ENCODE data around the gene BACE2.
"Not testable (repeated sequence)": the region's sequence is repeated elsewhere in the genome, so short reads cannot be mapped to it uniquely, and the experiment has no call there.

The BACE2 gene

DNA sequence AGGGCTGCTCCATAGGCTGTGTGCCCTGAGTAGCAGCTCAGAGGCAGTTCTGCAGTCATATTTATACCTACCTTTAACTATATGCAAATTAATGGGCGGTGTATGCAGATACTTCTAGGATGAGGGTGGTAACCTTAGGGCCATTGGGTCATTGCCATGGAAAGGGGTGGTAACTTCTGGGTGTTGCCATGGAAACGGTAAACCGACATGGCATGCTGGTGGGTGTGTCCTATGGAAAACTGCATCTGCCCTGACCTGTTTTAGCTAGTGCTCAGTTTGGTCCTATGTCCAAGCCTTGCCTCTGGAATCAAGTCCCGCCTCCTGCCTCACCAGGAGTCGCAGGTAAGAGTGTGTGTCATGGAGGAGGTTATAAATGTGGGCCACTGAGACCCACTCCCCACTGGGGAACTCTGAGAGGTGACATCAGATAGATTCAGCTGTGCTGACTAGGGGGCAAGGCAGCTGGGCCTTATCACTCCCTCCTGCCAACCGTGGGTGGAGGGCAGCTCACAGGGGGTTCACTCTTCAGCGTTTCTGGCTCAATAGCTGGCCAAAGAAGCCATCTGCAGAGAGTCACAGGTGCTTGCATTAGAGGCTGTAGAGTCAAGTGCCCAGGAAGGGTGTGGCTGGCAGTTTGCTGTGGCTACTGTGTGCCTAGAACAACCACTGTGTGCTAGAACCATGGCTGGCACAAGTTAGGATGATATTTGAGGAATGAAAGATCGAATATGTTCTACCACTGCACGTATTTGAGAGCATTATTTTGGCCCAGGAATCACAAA is 19.0 kb downstream of the BACE2 start:
- Mint-ChIP-seq H3K27ac (no peak overlapping the region), H3K4me3 (no peak overlapping the region), H3K27me3 (ENCODE audit: low read depth) (no peaks in the 10 kb centered on the region), H3K4me1 (no peaks in the 10 kb centered on the region), H3K9me3 (peaks cover 18% of the 10 kb centered on the region), H3K36me3 (ENCODE audit: low read depth) (no peaks in the 10 kb centered on the region)
- TF ChIP-seq, protein P1, sequence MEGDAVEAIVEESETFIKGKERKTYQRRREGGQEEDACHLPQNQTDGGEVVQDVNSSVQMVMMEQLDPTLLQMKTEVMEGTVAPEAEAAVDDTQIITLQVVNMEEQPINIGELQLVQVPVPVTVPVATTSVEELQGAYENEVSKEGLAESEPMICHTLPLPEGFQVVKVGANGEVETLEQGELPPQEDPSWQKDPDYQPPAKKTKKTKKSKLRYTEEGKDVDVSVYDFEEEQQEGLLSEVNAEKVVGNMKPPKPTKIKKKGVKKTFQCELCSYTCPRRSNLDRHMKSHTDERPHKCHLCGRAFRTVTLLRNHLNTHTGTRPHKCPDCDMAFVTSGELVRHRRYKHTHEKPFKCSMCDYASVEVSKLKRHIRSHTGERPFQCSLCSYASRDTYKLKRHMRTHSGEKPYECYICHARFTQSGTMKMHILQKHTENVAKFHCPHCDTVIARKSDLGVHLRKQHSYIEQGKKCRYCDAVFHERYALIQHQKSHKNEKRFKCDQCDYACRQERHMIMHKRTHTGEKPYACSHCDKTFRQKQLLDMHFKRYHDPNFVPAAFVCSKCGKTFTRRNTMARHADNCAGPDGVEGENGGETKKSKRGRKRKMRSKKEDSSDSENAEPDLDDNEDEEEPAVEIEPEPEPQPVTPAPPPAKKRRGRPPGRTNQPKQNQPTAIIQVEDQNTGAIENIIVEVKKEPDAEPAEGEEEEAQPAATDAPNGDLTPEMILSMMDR (IDR thresholded peaks at IDR 0.05; ENCODE audit: unreplicated experiment in 3 of 3), result no peak

GRCh38 chr21:41187537-41188025 is 19.6 kb downstream of the BACE2 start:
- Mint-ChIP-seq H3K27ac (no peak overlapping the region), H3K4me3 (no peak overlapping the region), H3K9me3 (peaks cover 19% of the 10 kb centered on the region), H3K4me1 (no peaks in the 10 kb centered on the region), H3K36me3 (ENCODE audit: low read depth) (no peaks in the 10 kb centered on the region), H3K27me3 (ENCODE audit: low read depth) (no peaks in the 10 kb centered on the region)
- TF ChIP-seq, protein P1 (IDR thresholded peaks at IDR 0.05; ENCODE audit: unreplicated experiment in 3 of 3), result no peak

DNA sequence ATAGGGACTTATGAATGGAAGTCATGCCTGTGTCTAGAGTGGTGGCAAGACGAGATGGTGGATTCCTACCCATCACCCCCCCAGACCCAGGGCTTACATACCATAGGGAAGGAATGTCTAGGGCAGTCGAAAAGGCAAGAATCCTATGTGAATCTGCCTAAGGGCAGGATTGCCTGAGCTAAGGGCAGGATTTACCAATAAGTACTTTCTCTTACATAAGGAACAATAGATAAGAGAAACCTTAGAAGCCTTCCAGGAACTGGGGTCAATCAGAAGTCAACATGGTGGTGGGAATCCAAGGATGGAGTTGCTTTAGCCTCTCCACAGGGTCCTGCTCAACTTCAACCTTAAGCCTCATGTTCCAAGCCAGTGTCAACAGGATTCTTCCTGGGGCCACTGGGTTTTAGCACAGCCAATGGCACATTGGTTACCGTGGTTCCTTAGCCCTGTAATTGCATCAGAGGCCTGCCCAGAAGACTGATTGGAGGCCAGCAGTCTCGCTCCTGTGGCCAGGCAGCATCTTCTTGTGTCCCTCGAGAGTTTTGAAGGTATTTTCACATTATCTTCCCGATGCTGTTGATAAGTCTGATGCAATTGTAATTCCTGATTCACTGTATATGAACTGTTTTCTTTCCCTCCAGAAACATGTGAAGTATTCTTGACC is 20.7 kb downstream of the BACE2 start:
- peaks cover 19% of the 10 kb centered on the region for H3K9me3 Mint-ChIP-seq
- no peak overlapping the region for H3K27ac Mint-ChIP-seq
- H3K36me3 Mint-ChIP-seq (ENCODE audit: low read depth), result no peaks in the 10 kb centered on the region
- TF ChIP-seq, protein P1 (IDR thresholded peaks at IDR 0.05; ENCODE audit: unreplicated experiment in 3 of 3), result no peak
- H3K4me3 Mint-ChIP-seq, result no peak overlapping the region
- no peaks in the 10 kb centered on the region for H3K4me1 Mint-ChIP-seq
- H3K27me3 Mint-ChIP-seq (ENCODE audit: low read depth), result no peaks in the 10 kb centered on the region

- H3K9me3 Mint-ChIP-seq, result peaks cover 19% of the 10 kb centered on the region
- no peaks in the 10 kb centered on the region for H3K36me3 Mint-ChIP-seq (ENCODE audit: low read depth)
- TF ChIP-seq, protein P1 (IDR thresholded peaks at IDR 0.05; ENCODE audit: unreplicated experiment in 3 of 3), result no peak
- H3K4me3 Mint-ChIP-seq, result no peak overlapping the region
- H3K27me3 Mint-ChIP-seq (ENCODE audit: low read depth), result no peaks in the 10 kb centered on the region
- no peaks in the 10 kb centered on the region for H3K4me1 Mint-ChIP-seq
- no peak overlapping the region for H3K27ac Mint-ChIP-seq
Observed at GRCh38 chr21:41189150-41189745, 21.3 kb downstream of the BACE2 start.

- not testable (repeated sequence) for H3K4me3 Mint-ChIP-seq; H3K27me3 Mint-ChIP-seq (ENCODE audit: low read depth); H3K27ac Mint-ChIP-seq; H3K36me3 Mint-ChIP-seq (ENCODE audit: low read depth); H3K4me1 Mint-ChIP-seq
- peaks cover 19% of the 10 kb centered on the region for H3K9me3 Mint-ChIP-seq
Observed at GRCh38 chr21:41192552-41192951, 24.6 kb downstream of the BACE2 start.

DNA sequence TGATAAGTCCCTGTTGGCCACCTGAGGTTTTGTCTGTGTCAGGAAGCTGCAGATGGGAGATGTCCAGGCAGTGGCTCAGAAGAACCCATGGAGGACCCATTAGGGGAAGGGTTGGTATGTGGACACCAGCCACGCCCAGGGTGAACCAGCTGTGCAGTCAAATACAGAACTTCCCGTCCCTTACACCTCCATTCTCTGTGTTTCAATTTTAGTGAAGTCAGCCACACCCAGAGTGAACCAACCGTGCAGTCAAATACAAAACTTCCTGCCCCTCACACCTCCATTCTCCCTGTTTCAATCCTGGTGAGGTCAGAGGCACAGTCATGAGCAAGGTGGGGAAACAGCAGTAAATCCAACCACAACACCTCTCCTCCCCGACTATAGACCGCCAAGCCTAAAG is 27.4 kb downstream of the BACE2 start:
- no peak overlapping the region for H3K4me3 Mint-ChIP-seq
- TF ChIP-seq, protein P1 (IDR thresholded peaks at IDR 0.05; ENCODE audit: unreplicated experiment in 3 of 3), result no peak
- H3K36me3 Mint-ChIP-seq (ENCODE audit: low read depth), result no peaks in the 10 kb centered on the region
- peaks cover 8% of the 10 kb centered on the region for H3K9me3 Mint-ChIP-seq
- H3K4me1 Mint-ChIP-seq, result no peaks in the 10 kb centered on the region
- no peaks in the 10 kb centered on the region for H3K27me3 Mint-ChIP-seq (ENCODE audit: low read depth)
- H3K27ac Mint-ChIP-seq, result no peak overlapping the region
